ENCODE measurements around the gene MRE11. TPM values are rescaled to one million over a fixed set of nuclear protein-coding genes. Genes with fewer than 3 reads are reported as not detected.

The MRE11 gene
- total RNA-seq, 2 experiments from 2014 or later: 41.4 to 41.6 TPM

DNA sequence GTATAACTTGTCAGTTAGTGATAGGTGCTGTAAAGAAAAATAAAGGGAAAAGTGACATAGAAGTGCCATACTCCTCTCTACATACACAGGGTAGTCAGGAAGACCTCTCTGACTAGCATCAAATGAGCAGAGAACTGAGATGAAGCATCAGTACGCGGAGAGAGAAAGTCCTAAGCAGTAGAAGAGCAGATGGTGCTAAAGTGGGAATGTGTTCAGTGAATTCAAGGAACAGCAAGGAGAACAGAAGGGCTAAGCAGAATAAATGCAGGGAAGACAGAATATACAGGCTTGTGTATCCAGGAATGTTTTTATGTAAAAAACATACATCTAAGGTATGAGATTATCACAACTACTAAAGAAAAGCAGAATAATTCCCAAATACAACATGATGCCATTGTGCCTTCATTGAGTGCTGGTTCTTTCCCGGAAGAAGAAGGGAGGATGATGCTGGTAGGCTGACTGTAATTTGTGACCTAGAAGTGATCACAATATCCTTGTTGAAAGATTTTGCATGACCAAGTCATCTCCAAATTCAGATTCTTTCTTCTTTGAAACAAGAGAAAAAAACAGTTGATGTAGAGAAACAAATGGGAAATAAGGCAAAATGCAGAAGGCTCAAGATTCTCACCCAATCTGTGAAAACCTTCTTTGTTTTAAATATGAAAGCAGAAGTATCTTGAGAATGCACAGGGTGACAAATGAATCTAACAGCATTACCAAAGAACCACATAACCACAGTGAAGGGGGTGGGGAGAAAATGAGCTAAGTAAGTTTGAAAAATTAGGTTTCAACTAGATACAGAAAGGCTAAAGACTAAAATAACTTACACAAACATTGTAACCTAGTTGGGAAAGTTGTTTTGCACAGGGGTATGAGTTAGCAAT lies 20.5 kb downstream of the MRE11 start:
- no peak overlapping the region for H3K4me3 Mint-ChIP-seq
- no peak for DNase-seq

DNA sequence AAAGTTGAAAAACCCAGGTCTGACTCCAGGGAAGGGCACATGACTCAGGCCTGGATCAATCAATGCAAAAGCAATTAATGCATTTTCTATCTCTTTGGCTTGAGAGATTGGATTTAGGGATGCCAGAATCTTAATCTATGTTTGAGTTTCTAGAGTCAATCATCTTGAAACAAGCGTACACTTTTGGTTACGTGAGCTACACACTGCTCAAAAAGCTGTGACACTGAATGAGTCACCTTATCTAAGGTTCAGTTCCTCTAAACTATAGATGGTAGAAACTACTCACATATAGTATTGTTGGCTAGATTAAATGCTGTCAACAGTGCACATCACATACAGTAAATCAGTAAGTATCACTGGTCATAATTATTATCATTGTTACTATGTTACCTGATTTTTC lies 24.2 kb downstream of the MRE11 start:
- Mint-ChIP-seq H3K36me3 (peaks cover 55% of the 10 kb centered on the region), H3K4me3 (no peak overlapping the region), H3K9me3 (no peaks in the 10 kb centered on the region), H3K27me3 (no peaks in the 10 kb centered on the region), H3K27ac (no peak overlapping the region), H3K4me1 (peaks cover 10% of the 10 kb centered on the region)
- no peak for DNase-seq

More for the DNA sequence above, 20.5 kb downstream of the MRE11 start:
- peak overlapping the region; percentile 3 for H3K27ac Mint-ChIP-seq
- H3K27me3 Mint-ChIP-seq: no peaks in the 10 kb centered on the region
- H3K36me3 Mint-ChIP-seq: peaks cover 43% of the 10 kb centered on the region
- H3K4me1 Mint-ChIP-seq: peaks cover 16% of the 10 kb centered on the region
- no peaks in the 10 kb centered on the region for H3K9me3 Mint-ChIP-seq

DNA sequence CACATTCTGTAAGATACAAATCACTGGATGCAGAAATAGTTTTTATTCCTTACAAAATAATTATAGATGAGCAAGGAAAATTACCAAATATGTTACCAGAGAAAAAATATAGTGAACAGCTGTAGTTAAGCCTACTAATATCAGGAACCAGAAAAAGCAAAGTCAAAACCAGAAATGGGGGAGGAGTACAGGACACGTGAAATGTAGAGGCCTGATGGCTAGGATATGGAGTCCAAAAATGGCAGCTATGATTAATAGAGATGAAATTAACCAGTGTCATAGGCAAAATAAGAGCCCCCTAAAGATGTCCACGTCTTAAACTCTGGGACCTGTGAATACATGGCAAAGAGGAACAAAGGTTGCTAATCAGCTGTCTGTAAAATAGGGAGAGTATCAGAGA lies 34.1 kb downstream of the MRE11 start:
- Mint-ChIP-seq H3K4me3 (no peak overlapping the region), H3K36me3 (peaks cover 48% of the 10 kb centered on the region), H3K27me3 (no peaks in the 10 kb centered on the region), H3K4me1 (peaks cover 2% of the 10 kb centered on the region), H3K9me3 (no peaks in the 10 kb centered on the region), H3K27ac (no peak overlapping the region)
- DNase-seq: no peak

GRCh38 chr11:94457118-94458029 lies 36.3 kb downstream of the MRE11 start:
- Mint-ChIP-seq H3K4me3 (no peak overlapping the region), H3K9me3 (no peaks in the 10 kb centered on the region), H3K4me1 (no peaks in the 10 kb centered on the region), H3K27me3 (no peaks in the 10 kb centered on the region), H3K36me3 (peaks cover 43% of the 10 kb centered on the region), H3K27ac (no peak overlapping the region)
- DNase-seq: no peak

- no peaks in the 10 kb centered on the region for H3K4me1 Mint-ChIP-seq
- peaks cover 31% of the 10 kb centered on the region for H3K36me3 Mint-ChIP-seq
- H3K4me3 Mint-ChIP-seq: no peak overlapping the region
- no peak for DNase-seq
- H3K27ac Mint-ChIP-seq: no peak overlapping the region
- H3K27me3 Mint-ChIP-seq: no peaks in the 10 kb centered on the region
- H3K9me3 Mint-ChIP-seq: no peaks in the 10 kb centered on the region
Observed at GRCh38 chr11:94455861-94456260, 37.8 kb downstream of the MRE11 start.

GRCh38 chr11:94454301-94454700 lies 39.3 kb downstream of the MRE11 start:
- Mint-ChIP-seq H3K27ac (no peak overlapping the region), H3K4me3 (no peak overlapping the region), H3K4me1 (no peaks in the 10 kb centered on the region), H3K27me3 (no peaks in the 10 kb centered on the region), H3K9me3 (no peaks in the 10 kb centered on the region), H3K36me3 (peaks cover 23% of the 10 kb centered on the region)
- no peak for DNase-seq

GRCh38 chr11:94452988-94453387 lies 40.7 kb downstream of the MRE11 start:
- Mint-ChIP-seq H3K9me3 (no peaks in the 10 kb centered on the region), H3K36me3 (peaks cover 23% of the 10 kb centered on the region), H3K27me3 (no peaks in the 10 kb centered on the region), H3K4me1 (no peaks in the 10 kb centered on the region), H3K27ac (no peak overlapping the region), H3K4me3 (no peak overlapping the region)
- DNase-seq: no peak

GRCh38 chr11:94450048-94450447 lies 43.6 kb downstream of the MRE11 start:
- H3K4me3 Mint-ChIP-seq: no peak overlapping the region
- no peak overlapping the region for H3K27ac Mint-ChIP-seq
- no peaks in the 10 kb centered on the region for H3K27me3 Mint-ChIP-seq
- no peaks in the 10 kb centered on the region for H3K4me1 Mint-ChIP-seq
- no peak for DNase-seq
- H3K36me3 Mint-ChIP-seq: peaks cover 28% of the 10 kb centered on the region
- H3K9me3 Mint-ChIP-seq: no peaks in the 10 kb centered on the region

DNA sequence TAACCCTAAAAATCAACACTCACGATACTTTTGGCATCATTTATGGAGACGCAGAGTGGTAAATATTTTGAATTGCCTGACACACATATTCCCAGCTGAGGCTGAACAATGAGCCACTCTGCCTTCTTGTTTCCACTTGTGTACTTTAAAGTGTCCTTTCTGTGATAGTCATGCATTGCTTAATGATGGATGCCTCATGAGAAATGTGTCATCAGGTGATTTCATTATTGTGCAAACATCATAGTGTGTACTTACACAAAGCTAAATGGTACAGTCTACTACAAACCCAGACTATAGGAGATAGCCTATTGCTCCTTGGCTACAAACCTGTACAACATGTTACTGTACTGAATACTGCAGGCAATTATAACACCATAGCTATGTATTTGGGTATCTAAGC lies 44.2 kb downstream of the MRE11 start:
- Mint-ChIP-seq H3K4me3 (no peak overlapping the region), H3K27ac (no peak overlapping the region), H3K27me3 (no peaks in the 10 kb centered on the region), H3K36me3 (peaks cover 27% of the 10 kb centered on the region), H3K4me1 (no peaks in the 10 kb centered on the region), H3K9me3 (no peaks in the 10 kb centered on the region)
- no peak for DNase-seq

DNA sequence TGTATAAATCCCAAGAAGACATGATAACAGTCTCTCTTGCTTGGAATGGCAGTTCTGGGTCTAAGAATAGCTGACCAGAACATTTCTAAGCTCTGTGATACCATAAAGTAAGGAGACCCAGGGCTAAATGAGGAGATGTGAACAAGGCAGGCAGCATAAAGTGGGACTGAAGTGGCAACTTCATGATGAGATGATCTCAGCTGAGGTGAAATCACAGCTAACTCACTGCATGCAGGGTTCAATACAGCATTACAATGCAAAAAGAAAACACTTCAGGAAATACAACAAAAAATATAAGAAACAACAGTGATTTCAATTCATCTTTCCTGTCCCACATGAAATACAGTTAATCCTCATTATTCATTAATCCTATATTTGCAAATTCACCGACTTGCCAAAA lies 44.6 kb downstream of the MRE11 start:
- no peaks in the 10 kb centered on the region for H3K27me3 Mint-ChIP-seq
- H3K27ac Mint-ChIP-seq: no peak overlapping the region
- peaks cover 29% of the 10 kb centered on the region for H3K36me3 Mint-ChIP-seq
- no peaks in the 10 kb centered on the region for H3K4me1 Mint-ChIP-seq
- H3K4me3 Mint-ChIP-seq: no peak overlapping the region
- DNase-seq: no peak
- no peaks in the 10 kb centered on the region for H3K9me3 Mint-ChIP-seq

DNA sequence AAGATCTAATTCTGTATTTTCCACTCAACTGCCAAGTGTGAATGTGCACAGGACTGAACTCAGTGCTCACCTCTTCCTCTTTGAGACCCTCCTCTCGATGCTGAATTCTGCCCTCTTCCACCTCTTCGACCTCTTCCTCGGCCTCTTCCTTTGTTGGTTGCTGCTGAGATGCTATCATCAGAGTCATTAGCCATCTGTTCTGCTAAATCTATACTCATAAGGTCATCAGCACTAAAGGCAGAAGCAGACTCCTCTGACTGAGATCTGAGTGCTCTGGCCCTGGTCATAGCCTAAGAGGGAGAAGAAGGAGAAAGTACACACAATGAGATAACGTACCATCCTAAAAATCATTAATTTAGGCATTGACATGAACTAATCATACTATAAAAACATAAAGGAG lies 46.5 kb downstream of the MRE11 start:
- H3K9me3 Mint-ChIP-seq: no peaks in the 10 kb centered on the region
- H3K4me1 Mint-ChIP-seq: no peaks in the 10 kb centered on the region
- H3K4me3 Mint-ChIP-seq: no peak overlapping the region
- no peak for DNase-seq
- peaks cover 26% of the 10 kb centered on the region for H3K36me3 Mint-ChIP-seq
- H3K27me3 Mint-ChIP-seq: no peaks in the 10 kb centered on the region
- H3K27ac Mint-ChIP-seq: no peak overlapping the region

DNA sequence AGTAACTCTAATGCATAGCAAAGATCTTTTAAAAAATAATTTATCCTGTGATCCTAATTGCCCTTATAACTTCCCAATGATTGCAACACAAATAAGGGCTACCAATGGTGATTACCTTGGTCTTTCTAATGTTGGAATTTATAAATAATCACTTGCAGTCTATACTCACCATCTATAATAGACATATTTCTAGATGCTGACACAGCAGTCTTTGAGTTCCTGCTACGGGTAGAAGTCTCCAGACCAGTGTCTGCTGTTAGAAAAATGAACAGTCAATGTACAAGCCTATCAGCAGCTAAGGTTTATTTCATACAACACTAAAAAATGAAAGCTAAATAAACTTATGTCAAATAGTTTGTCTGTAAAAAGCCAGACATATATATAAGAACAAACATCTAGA lies 48.0 kb downstream of the MRE11 start:
- DNase-seq: no peak

GRCh38 chr11:94433049-94433448 lies 60.6 kb downstream of the MRE11 start:
- H3K4me1 Mint-ChIP-seq: no peaks in the 10 kb centered on the region
- no peak for DNase-seq
- no peak overlapping the region for H3K27ac Mint-ChIP-seq
- no peaks in the 10 kb centered on the region for H3K27me3 Mint-ChIP-seq
- H3K4me3 Mint-ChIP-seq: no peak overlapping the region
- H3K9me3 Mint-ChIP-seq: peaks cover 3% of the 10 kb centered on the region
- peaks cover 63% of the 10 kb centered on the region for H3K36me3 Mint-ChIP-seq

More for the DNA sequence above, 48.0 kb downstream of the MRE11 start:
- H3K27me3 Mint-ChIP-seq: no peaks in the 10 kb centered on the region
- no peaks in the 10 kb centered on the region for H3K9me3 Mint-ChIP-seq
- peaks cover 33% of the 10 kb centered on the region for H3K36me3 Mint-ChIP-seq
- H3K4me1 Mint-ChIP-seq: no peaks in the 10 kb centered on the region
- H3K4me3 Mint-ChIP-seq: no peak overlapping the region
- H3K27ac Mint-ChIP-seq: no peak overlapping the region

GRCh38 chr11:94424662-94425061 lies 69.0 kb downstream of the MRE11 start:
- Mint-ChIP-seq H3K36me3 (peaks cover 67% of the 10 kb centered on the region), H3K27me3 (no peaks in the 10 kb centered on the region), H3K9me3 (peaks cover 5% of the 10 kb centered on the region), H3K27ac (no peak overlapping the region), H3K4me1 (peaks cover 9% of the 10 kb centered on the region), H3K4me3 (no peak overlapping the region)
- no peak for DNase-seq

DNA sequence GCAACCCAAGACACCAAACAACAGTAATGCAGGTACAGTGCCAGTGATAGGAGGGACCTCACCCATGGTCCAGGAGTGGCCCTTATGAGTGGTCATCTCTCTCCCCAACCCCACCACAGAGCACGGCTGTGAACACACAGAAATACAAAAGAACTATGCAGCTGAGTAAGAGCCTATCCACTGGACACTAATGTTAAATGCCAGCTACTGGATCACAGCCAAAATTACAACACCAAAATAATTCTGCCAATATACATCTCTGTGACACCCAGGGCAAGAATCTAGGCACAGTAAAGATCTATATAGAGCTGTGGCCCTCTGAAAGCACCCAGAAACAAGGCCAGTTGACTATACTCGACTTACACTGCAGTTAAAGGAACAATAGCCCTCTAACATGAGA lies 69.6 kb downstream of the MRE11 start:
- H3K27ac Mint-ChIP-seq: no peak overlapping the region
- peaks cover 61% of the 10 kb centered on the region for H3K36me3 Mint-ChIP-seq
- H3K27me3 Mint-ChIP-seq: no peaks in the 10 kb centered on the region
- H3K4me3 Mint-ChIP-seq: no peak overlapping the region
- peaks cover 9% of the 10 kb centered on the region for H3K4me1 Mint-ChIP-seq
- H3K9me3 Mint-ChIP-seq: peaks cover 5% of the 10 kb centered on the region
- DNase-seq: no peak

Measured in activated naive CD8-positive, alpha-beta T cell treated with anti-CD3 and anti-CD28 coated beads for 36 hours (primary cell).